Iris pigment epithelial cell (primary cell): ENCODE data around the gene SEC23B.

ENCODE experiments used
- DNase-seq: peaks from one replicate; pipeline ENCODE4 v3.0.0-alpha.2; 2011; ENCODE audit warnings: low read depth

The SEC23B gene

DNA sequence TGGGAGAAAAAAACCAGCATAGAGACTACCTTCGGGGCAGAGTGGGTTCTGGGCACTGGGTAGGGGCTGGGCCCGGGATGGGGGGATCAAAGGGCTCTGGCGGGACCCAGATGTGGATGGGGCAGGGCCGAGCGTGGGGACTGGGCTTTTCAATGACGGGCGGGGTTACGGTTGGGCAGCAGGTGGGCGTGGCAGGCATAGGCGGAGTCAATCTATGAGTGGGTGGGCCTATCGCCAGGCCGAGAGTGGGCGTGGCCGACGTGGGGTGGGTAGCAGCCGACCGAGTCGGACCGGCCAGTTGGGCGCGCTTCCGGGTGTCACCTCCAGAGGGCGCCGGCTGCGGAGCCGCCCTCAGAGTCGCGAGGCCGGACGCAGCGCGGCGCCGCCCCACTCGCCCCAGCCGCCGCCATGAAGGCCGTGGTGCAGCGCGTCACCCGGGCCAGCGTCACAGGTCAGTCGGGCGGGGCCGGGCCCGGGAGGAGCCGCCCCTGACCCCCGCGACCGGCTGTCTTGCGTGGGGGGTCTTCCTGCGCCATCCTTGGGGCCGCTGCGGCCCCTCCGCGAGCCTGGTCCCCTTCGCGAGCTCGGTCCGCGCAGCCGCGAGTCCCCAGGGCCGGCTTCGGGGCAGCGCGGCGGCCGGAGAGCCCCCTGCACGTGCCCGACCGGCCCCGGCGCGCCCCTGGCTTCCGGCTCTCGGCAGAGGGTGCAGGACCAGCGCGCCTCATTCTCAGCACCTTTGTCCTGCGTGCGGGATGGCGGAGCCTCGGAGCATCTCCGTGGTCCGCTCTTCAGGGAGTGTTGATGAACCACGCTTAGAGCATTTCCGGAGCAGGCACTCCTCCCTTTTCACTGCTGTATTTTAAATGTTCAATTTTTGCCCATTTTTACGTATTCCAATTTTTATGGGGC lies 80.2 kb downstream of the SEC23B start, which contains the start of gene DTD1:
Gene DTD1 (plus strand): TSS at position 390 of the 909 bp plus-strand sequence. CDS start 19 bp downstream, at position 409.
- DNase-seq, result peak; percentile 83

DNA sequence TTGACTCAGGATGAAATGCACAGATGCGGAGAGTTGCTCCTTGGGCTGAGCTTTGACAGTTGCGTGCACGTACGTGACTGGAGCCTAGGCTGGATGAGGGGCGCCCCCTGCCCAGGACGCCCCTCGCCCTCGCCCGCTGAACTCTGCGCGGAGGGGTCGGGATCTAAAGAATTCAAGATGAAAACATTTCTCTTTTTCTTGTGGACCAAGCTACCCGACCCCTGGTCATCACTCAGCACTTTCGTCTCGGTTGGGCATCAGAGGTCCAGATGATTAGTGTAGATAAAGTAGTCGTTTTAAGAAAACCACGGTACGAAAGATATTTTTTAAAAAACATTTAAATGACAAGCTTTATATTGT lies 80.8 kb downstream of the SEC23B start:
- no peak for DNase-seq

DNA sequence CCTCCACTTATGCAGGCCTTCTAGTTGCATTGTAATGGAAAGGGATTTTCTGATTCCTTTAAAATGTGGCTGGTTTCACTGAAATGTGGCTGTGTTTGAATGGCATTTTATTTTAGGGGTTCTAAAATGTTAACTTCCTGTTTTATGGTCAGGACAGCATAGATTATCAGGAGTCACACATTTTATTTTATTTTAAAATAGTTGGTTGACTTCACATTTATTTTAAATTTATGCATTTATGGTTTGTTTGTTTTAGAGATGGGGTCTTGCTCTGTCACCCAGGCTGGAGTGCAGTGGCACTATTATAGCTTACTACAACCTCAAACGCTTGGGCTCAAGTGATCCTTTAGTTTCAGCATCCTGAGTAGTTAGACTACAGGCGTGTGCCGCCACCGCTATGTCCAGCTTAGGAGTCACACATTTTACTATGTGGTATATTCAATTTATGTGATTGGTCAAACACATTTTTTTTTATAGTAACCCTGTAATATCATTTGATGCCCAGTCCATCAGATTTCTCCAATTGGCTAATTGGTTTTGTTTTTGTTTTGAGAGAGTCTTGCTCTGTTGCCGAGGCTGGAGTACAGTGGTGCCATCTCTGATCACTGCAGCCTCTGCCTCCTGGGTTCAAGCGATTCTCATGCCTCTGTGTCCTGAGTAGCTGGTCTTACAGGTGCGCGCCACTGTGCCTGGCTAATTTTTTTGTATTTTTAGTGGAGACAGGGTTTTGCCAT lies 82.4 kb downstream of the SEC23B start:
- no peak for DNase-seq

DNA sequence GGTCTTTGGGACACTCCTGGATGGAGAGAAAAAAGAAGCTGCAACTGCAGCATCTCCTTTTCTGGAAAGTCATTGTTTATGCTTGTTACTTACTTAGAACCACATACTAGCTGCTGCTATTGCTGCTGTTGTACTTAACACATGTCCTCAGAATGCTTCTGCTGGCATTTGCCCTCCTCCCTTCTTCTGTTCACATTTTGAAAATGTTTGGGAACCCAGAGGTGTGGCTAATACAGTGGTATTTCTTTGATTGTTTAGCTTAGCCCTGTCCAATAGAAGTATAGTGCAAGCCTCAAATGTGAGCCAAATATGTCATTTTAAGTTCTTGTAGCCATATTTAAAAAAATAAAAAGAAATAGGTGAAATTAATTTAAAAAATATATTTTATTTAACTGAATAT lies 88.5 kb downstream of the SEC23B start:
- no peak for DNase-seq

DNA sequence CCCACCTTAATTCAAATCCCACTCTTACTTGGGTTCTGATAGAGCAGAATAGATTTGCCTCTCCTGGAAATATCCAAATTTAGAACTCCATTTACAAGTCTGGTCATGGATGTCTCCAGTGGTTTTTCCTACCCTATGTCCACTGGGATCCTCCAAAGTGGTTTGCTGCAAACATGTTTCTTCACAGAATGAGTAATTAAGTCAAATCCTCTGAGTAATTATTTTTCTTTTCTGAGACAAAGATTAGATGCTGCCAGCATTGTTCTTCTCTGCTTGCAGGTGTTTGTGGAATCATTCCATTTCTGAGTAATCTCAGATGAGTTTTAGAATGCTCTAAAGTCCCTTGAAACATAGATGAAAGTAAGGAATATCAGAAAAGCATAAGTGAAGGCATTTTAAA lies 102.0 kb downstream of the SEC23B start:
- DNase-seq, result no peak
